Natural killer cell (primary cell): ENCODE results near the gene PTPRN2. TPM values are rescaled to one million over a fixed set of nuclear protein-coding genes. Genes with fewer than 3 reads are reported as not detected.
"Not testable (repeated sequence)": the region's sequence is repeated elsewhere in the genome, so short reads cannot be mapped to it uniquely, and the experiment has no call there.

Experiments
- ATAC-seq, 3 donors: fragments of 150-1000 bp in 2 of 3; fragments of 200-7000 bp in 1 of 3; cut with Tn5 transposase; 1 replicate in 1 of 3; 2 replicates in 2 of 3; pipeline ENCODE4 v1.10.0; 2021; ENCODE audit warnings: mild to moderate bottlenecking in 2 of 3, moderate library complexity in 2 of 3
- DNase-seq, 2 donors: peaks; one replicate each; pipeline versions ENCODE4 v3.0.0 to v3.0.0-alpha.2; 2013 to 2021; ENCODE audit warnings: mixed read lengths in 1 of 2
- H3K27ac ChIP-seq: one replicate; pipeline ENCODE4 v1.5.1; 2013; ENCODE audit warnings: mild to moderate bottlenecking, low read length
- H3K27me3 ChIP-seq: one replicate; pipeline ENCODE4 v1.6.1; 2013; ENCODE audit warnings: low read length; ENCODE audit not compliant: control insufficient read depth, insufficient read depth
- H3K36me3 ChIP-seq: one replicate; pipeline ENCODE4 v1.6.1; 2013; ENCODE audit warnings: low read length; ENCODE audit not compliant: control insufficient read depth, insufficient read depth
- H3K4me1 ChIP-seq: one replicate; pipeline ENCODE4 v1.6.1; 2013; ENCODE audit warnings: low read length; ENCODE audit not compliant: control insufficient read depth, insufficient read depth
- H3K4me3 ChIP-seq: one replicate; pipeline ENCODE4 v1.5.1; 2013; ENCODE audit warnings: low read length
- H3K9me3 ChIP-seq: one replicate; pipeline ENCODE4 v1.6.1; 2013; ENCODE audit warnings: low read length; ENCODE audit not compliant: control insufficient read depth, insufficient read depth
- H3K27ac Mint-ChIP-seq, 2 donors: one replicate each; pipeline ENCODE4 v1.8.0; 2022; ENCODE audit warnings: mild to moderate bottlenecking in 2 of 2, mixed read lengths in 2 of 2, moderate library complexity in 1 of 2
- H3K27me3 Mint-ChIP-seq, 2 donors: one replicate each; pipeline ENCODE4 v1.8.0; 2022; ENCODE audit warnings: low read depth in 2 of 2, mixed read lengths in 2 of 2
- H3K36me3 Mint-ChIP-seq: one replicate; pipeline ENCODE4 v1.8.0; 2022; ENCODE audit warnings: mixed read lengths
- H3K4me1 Mint-ChIP-seq, 2 donors: one replicate each; pipeline ENCODE4 v1.8.0; 2022; ENCODE audit warnings: mixed read lengths in 2 of 2
- H3K4me3 Mint-ChIP-seq: one replicate; pipeline ENCODE4 v1.8.0; 2022; ENCODE audit warnings: mild to moderate bottlenecking, moderate library complexity, mixed read lengths
- H3K9me3 Mint-ChIP-seq, 2 donors: one replicate each; pipeline ENCODE4 v1.8.0; 2022; ENCODE audit warnings: mixed read lengths in 2 of 2
- WGBS: methylation state at CpG from one replicate; pipeline ENCODE4 v1.1.7; 2013; ENCODE audit warnings: missing lambda C conversion rate; ENCODE audit not compliant: insufficient coverage; 5-methylcytosine and 5-hydroxymethylcytosine counted together
- intact Hi-C: fragments of 100-400 bp; cut with micrococcal nuclease; formaldehyde crosslinking; loops from one replicate; pipeline ENCODE4 v1.14.2; 2022
- total RNA-seq, 4 donors: library from RNA; stranded (reverse); fragments of 120-200 nt in 1 of 4; gene quantifications; one replicate each; pipeline versions ENCODE4 v1.2.3 to v1.2.4, GENCODE V29; 2013 to 2022
- TF ChIP-seq, protein P1 (sequence below): fragments of 200-600 bp; IDR thresholded peaks from one replicate; pipeline ENCODE4 v1.8.0; 2022; ENCODE audit warnings: antibody characterized with exemption

Gene PTPRN2
- total RNA-seq, 3 donors from 2014 or later (not counting 1 experiment from before 2014, with no cell fraction given), result 1.3 to 2.5 (median 1.9) TPM

DNA sequence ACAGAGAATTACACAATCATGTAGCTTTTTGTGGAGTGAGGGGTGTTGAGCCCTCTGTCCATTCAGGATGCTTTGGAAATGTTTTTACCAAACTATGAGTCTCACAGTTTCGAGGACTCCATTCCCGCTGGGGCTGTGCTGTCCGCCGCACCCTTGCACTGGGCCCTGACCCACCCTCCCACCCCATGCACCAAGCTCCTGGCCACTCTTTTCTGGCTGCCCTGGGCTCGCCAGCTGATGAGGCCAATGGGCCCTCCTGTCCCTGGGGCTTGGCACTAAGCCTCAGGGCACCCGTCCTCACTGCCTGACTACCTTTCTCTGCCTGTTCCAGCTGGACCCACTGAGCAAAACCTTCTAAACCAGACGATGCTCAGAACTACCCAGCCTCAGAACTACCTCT lies 332.1 kb downstream of the PTPRN2 start:
- intact Hi-C loops, result no loop called here
- no peak overlapping the region for H3K27ac ChIP-seq
- Mint-ChIP-seq H3K27ac (no peak overlapping the region), H3K9me3 (no peaks in the 10 kb centered on the region), H3K27me3 (no peaks in the 10 kb centered on the region), H3K4me3 (no peak overlapping the region), H3K36me3 (no peaks in the 10 kb centered on the region), H3K4me1 (no peaks in the 10 kb centered on the region)
- DNase-seq, result no peak
- H3K9me3 ChIP-seq, result peaks cover 5% of the 10 kb centered on the region
- TF ChIP-seq, protein P1, sequence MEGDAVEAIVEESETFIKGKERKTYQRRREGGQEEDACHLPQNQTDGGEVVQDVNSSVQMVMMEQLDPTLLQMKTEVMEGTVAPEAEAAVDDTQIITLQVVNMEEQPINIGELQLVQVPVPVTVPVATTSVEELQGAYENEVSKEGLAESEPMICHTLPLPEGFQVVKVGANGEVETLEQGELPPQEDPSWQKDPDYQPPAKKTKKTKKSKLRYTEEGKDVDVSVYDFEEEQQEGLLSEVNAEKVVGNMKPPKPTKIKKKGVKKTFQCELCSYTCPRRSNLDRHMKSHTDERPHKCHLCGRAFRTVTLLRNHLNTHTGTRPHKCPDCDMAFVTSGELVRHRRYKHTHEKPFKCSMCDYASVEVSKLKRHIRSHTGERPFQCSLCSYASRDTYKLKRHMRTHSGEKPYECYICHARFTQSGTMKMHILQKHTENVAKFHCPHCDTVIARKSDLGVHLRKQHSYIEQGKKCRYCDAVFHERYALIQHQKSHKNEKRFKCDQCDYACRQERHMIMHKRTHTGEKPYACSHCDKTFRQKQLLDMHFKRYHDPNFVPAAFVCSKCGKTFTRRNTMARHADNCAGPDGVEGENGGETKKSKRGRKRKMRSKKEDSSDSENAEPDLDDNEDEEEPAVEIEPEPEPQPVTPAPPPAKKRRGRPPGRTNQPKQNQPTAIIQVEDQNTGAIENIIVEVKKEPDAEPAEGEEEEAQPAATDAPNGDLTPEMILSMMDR, result no peak
- ATAC-seq, result no peak
- H3K36me3 ChIP-seq, result no peaks in the 10 kb centered on the region
- no peaks in the 10 kb centered on the region for H3K27me3 ChIP-seq
- no peaks in the 10 kb centered on the region for H3K4me1 ChIP-seq
- 78% methylated on average over 7 of the region's 7 CpGs for WGBS
- no peak overlapping the region for H3K4me3 ChIP-seq

DNA sequence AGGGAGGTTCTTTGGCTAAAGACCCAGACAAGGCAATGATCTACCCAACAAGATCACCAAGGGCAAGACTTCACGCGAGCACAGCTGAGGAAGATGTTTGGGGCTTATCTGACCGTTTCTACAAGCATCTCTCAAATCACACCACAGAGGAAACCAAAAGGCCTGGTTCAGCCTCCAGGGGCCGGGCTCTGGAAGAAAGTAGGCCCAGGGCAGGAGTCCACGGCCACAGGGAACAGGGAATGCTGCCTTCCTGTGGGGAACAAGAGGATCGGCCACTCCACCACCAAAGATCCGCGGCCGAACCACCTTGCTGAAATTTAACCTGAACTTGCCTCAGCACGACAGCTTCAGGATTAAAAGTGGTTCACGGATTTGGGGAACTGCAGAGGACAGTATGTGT lies 332.5 kb downstream of the PTPRN2 start:
- H3K36me3 Mint-ChIP-seq, result no peaks in the 10 kb centered on the region
- no peaks in the 10 kb centered on the region for H3K9me3 Mint-ChIP-seq
- no peak overlapping the region for H3K4me3 ChIP-seq
- no peaks in the 10 kb centered on the region for H3K36me3 ChIP-seq
- intact Hi-C loops, result no loop called here
- no peaks in the 10 kb centered on the region for H3K27me3 ChIP-seq
- no peak overlapping the region for H3K27ac Mint-ChIP-seq
- TF ChIP-seq, protein P1, result no peak
- no peaks in the 10 kb centered on the region for H3K27me3 Mint-ChIP-seq
- no peak overlapping the region for H3K4me3 Mint-ChIP-seq
- peaks cover 4% of the 10 kb centered on the region for H3K9me3 ChIP-seq
- H3K4me1 Mint-ChIP-seq, result no peaks in the 10 kb centered on the region
- no peaks in the 10 kb centered on the region for H3K4me1 ChIP-seq
- WGBS, result 90% methylated on average over 11 of the region's 11 CpGs
- DNase-seq (no peak), ATAC-seq (no peak)
- H3K27ac ChIP-seq, result no peak overlapping the region

DNA sequence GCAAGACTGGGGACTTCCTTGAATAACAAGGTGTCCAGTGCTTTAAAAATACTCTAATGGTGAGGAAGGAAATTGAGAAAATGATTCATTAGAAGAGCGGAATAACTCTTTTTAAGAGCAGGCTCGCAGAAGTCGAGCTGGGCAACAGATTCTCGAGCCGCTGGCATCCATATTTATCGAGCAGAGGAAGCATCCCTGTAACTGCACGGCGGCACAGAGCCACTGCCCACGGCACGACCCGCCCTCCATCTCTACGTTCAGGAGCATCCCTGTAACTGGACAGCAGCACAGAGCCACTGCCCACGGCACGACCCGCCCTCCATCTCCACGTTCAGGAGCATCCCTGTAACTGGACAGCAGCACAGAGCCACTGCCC lies 334.0 kb downstream of the PTPRN2 start:
- H3K4me1 Mint-ChIP-seq, H3K27me3 ChIP-seq, H3K4me1 ChIP-seq, DNase-seq, H3K4me3 Mint-ChIP-seq, H3K9me3 ChIP-seq, H3K27me3 Mint-ChIP-seq, intact Hi-C loops, H3K36me3 Mint-ChIP-seq, H3K27ac ChIP-seq, H3K27ac Mint-ChIP-seq, ATAC-seq, H3K4me3 ChIP-seq, H3K36me3 ChIP-seq, H3K9me3 Mint-ChIP-seq: not testable (repeated sequence)
- WGBS, result 67% methylated on average over 8 of the region's 16 CpGs

DNA sequence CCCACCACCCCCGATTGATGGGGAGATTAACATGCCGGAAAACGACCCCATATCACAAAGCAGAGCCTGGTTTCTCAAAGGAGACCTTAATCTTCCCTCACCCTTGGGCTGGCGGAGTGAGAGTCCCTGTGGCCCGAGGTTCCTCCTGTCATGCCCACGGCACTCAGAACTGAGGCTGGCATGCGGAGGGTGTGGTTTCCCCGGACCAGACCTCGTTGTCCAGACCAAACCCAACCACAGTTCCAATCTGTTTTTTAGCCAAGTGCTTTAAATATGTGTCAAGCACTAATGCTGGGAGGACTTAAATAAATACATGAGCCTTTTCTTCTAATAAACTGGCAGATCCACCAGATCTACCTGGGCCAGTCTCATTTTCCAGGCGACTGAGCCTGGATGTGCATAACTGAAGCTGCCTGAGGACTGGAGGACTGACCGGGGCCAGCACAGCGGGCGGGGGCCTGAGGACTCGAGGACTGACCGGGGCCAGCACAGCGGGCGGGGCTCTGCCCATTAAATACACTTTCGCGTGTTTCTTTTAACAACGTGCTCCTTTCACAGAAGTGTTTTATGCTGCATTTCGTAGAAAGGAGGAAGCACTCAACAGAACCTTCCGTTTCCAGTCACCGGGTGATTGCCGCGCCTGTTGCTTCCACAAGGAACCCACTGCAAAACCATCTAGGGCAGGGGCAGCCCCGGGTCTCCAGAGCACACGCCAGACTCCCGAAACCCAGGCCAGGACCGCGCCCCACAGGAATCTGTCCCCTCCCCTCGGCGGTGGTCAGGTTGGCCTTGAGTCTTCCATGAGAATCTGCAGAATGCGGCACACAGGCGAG lies 334.6 kb downstream of the PTPRN2 start:
- no peak overlapping the region for H3K27ac ChIP-seq
- no peaks in the 10 kb centered on the region for H3K4me1 ChIP-seq
- H3K27ac Mint-ChIP-seq, result no peak overlapping the region
- H3K27me3 ChIP-seq, result no peaks in the 10 kb centered on the region
- TF ChIP-seq, protein P1, result no peak
- H3K4me3 Mint-ChIP-seq, result no peak overlapping the region
- H3K27me3 Mint-ChIP-seq, result no peaks in the 10 kb centered on the region
- DNase-seq (no peak), ATAC-seq (no peak)
- H3K36me3 Mint-ChIP-seq, result no peaks in the 10 kb centered on the region
- WGBS, result 74% methylated on average over 33 of the region's 34 CpGs
- intact Hi-C loops, result no loop called here
- peaks cover 9% of the 10 kb centered on the region for H3K9me3 ChIP-seq
- no peaks in the 10 kb centered on the region for H3K4me1 Mint-ChIP-seq
- no peaks in the 10 kb centered on the region for H3K9me3 Mint-ChIP-seq
- H3K4me3 ChIP-seq, result no peak overlapping the region
- no peaks in the 10 kb centered on the region for H3K36me3 ChIP-seq
